Measurements from ENCODE around the gene LDLRAD4.

DNA sequence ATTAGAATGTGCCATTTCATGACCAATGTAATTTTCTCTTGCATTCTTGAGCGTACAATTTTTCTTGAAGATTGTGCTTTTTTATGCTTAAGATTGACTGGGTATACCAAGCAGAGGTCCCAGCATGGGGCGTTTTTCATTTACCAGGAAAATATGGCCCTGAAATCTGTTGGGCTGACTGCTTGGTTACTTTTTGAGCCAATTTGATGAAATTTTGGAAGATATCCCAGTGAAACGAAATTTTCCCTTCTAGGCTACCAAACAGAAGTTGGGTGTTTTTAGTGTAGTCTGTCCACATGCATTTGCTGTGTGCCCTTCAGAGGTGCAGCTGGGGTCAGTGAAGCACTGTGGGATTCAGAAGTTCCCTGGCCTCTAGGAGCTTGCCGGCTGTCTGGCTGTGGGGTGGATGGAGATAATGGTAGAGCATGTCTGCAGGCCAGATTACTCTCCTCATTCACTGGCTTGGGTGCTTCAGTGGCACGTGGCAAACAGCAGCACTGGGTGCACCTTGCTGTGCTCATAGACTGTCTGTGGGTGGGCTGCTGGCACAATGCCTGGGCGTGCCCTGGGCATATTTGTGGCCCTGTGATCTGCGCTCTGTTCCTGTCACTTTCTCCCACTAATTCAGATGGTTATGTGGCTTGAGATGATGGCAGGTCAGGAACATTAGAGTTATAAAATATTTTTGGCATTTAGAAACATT is 73.3 kb downstream of the LDLRAD4 start:
- TF ChIP-seq, protein P1, sequence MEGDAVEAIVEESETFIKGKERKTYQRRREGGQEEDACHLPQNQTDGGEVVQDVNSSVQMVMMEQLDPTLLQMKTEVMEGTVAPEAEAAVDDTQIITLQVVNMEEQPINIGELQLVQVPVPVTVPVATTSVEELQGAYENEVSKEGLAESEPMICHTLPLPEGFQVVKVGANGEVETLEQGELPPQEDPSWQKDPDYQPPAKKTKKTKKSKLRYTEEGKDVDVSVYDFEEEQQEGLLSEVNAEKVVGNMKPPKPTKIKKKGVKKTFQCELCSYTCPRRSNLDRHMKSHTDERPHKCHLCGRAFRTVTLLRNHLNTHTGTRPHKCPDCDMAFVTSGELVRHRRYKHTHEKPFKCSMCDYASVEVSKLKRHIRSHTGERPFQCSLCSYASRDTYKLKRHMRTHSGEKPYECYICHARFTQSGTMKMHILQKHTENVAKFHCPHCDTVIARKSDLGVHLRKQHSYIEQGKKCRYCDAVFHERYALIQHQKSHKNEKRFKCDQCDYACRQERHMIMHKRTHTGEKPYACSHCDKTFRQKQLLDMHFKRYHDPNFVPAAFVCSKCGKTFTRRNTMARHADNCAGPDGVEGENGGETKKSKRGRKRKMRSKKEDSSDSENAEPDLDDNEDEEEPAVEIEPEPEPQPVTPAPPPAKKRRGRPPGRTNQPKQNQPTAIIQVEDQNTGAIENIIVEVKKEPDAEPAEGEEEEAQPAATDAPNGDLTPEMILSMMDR (IDR thresholded peaks at IDR 0.05; ENCODE audit: insufficient read depth, low read length) = no peak
- TF ChIP-seq, protein P2, sequence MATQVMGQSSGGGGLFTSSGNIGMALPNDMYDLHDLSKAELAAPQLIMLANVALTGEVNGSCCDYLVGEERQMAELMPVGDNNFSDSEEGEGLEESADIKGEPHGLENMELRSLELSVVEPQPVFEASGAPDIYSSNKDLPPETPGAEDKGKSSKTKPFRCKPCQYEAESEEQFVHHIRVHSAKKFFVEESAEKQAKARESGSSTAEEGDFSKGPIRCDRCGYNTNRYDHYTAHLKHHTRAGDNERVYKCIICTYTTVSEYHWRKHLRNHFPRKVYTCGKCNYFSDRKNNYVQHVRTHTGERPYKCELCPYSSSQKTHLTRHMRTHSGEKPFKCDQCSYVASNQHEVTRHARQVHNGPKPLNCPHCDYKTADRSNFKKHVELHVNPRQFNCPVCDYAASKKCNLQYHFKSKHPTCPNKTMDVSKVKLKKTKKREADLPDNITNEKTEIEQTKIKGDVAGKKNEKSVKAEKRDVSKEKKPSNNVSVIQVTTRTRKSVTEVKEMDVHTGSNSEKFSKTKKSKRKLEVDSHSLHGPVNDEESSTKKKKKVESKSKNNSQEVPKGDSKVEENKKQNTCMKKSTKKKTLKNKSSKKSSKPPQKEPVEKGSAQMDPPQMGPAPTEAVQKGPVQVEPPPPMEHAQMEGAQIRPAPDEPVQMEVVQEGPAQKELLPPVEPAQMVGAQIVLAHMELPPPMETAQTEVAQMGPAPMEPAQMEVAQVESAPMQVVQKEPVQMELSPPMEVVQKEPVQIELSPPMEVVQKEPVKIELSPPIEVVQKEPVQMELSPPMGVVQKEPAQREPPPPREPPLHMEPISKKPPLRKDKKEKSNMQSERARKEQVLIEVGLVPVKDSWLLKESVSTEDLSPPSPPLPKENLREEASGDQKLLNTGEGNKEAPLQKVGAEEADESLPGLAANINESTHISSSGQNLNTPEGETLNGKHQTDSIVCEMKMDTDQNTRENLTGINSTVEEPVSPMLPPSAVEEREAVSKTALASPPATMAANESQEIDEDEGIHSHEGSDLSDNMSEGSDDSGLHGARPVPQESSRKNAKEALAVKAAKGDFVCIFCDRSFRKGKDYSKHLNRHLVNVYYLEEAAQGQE (IDR thresholded peaks at IDR 0.05; ENCODE audit: insufficient replicate concordance, low read depth) = no peak
- TF ChIP-seq POLR2AphosphoS5 (IDR thresholded peaks at IDR 0.05; ENCODE audit: low read depth) (no peak), SPI1 (IDR thresholded peaks at IDR 0.05; ENCODE audit: borderline replicate concordance, low read depth) (no peak)

Data from HL-60 (cell line).